Mesendoderm (in vitro differentiated cells): ENCODE data around the gene NT5C1A.

Experiments
- DNase-seq: peaks from one replicate; pipeline ENCODE4 v3.0.0; 2013
- H2AK5ac ChIP-seq: 2 replicates; pipeline ENCODE4 v1.6.1; 2013; ENCODE audit warnings: low read length, inconsistent platforms
- H2BK120ac ChIP-seq: 2 replicates; pipeline ENCODE4 v1.6.1; 2013; ENCODE audit warnings: low read depth, mild to moderate bottlenecking, low read length, moderate library complexity, mixed read lengths
- H2BK15ac ChIP-seq: replicated peaks from 2 replicates; pipeline ENCODE4 v1.6.1; 2013; ENCODE audit warnings: low read depth, mild to moderate bottlenecking, moderate library complexity
- H2BK5ac ChIP-seq: 2 replicates; pipeline ENCODE4 v1.6.1; 2013; ENCODE audit warnings: low read length, inconsistent platforms
- H3K18ac ChIP-seq: 2 replicates; pipeline ENCODE4 v1.6.1; 2013; ENCODE audit warnings: mild to moderate bottlenecking, low read length, mixed read lengths
- H3K23ac ChIP-seq: one replicate; pipeline ENCODE4 v1.6.1; 2013; ENCODE audit warnings: low read length
- H3K27ac ChIP-seq: 2 replicates; pipeline ENCODE4 v1.5.1; 2013; ENCODE audit warnings: low read depth, mild to moderate bottlenecking, inconsistent platforms, low read length, moderate library complexity
- H3K27me3 ChIP-seq: 2 replicates; pipeline ENCODE4 v1.6.1; 2013; ENCODE audit warnings: low read length, control low read depth, mild to moderate bottlenecking, inconsistent platforms; ENCODE audit not compliant: insufficient read depth, poor library complexity
- H3K36me3 ChIP-seq: 2 replicates; pipeline ENCODE4 v1.6.1; 2013; ENCODE audit warnings: low read length, inconsistent platforms; ENCODE audit not compliant: control insufficient read depth, insufficient read depth
- H3K4ac ChIP-seq: one replicate; pipeline ENCODE4 v1.6.1; 2013; ENCODE audit warnings: low read depth, mild to moderate bottlenecking, low read length, moderate library complexity
- H3K4me1 ChIP-seq: 2 replicates; pipeline ENCODE4 v1.6.1; 2013; ENCODE audit warnings: low read depth, low read length, inconsistent platforms; ENCODE audit not compliant: control insufficient read depth
- H3K4me2 ChIP-seq: 2 replicates; pipeline ENCODE4 v1.6.1; 2013; ENCODE audit warnings: low read length
- H3K4me3 ChIP-seq: 2 replicates; pipeline ENCODE4 v1.5.1; 2013; ENCODE audit warnings: mild to moderate bottlenecking, low read length
- H3K56ac ChIP-seq: one replicate; pipeline ENCODE4 v1.6.1; 2013; ENCODE audit warnings: low read length
- H3K79me1 ChIP-seq: 2 replicates; pipeline ENCODE4 v1.6.1; 2013; ENCODE audit warnings: low read length, inconsistent platforms
- H3K79me2 ChIP-seq: 2 replicates; pipeline ENCODE4 v1.6.1; 2013; ENCODE audit warnings: mild to moderate bottlenecking, low read length; ENCODE audit not compliant: control insufficient read depth, insufficient read depth
- H3K9ac ChIP-seq: 2 replicates; pipeline ENCODE4 v1.6.1; 2013; ENCODE audit warnings: low read length, inconsistent platforms
- H4K5ac ChIP-seq: one replicate; pipeline ENCODE4 v1.6.1; 2013; ENCODE audit warnings: low read length
- H4K8ac ChIP-seq: one replicate; pipeline ENCODE4 v1.6.1; 2013; ENCODE audit warnings: low read depth, mild to moderate bottlenecking, control low read depth, low read length, moderate library complexity
- WGBS: extraction: QIAGEN DNeasy Blood & Tissue Kit; methylation state at CpG from one replicate; pipeline ENCODE4 v1.1.7; 2013; ENCODE audit warnings: low lambda C conversion rate, missing lambda C conversion rate; ENCODE audit not compliant: insufficient coverage; ENCODE audit errors: extremely low coverage; 5-methylcytosine and 5-hydroxymethylcytosine counted together

NT5C1A gene

DNA sequence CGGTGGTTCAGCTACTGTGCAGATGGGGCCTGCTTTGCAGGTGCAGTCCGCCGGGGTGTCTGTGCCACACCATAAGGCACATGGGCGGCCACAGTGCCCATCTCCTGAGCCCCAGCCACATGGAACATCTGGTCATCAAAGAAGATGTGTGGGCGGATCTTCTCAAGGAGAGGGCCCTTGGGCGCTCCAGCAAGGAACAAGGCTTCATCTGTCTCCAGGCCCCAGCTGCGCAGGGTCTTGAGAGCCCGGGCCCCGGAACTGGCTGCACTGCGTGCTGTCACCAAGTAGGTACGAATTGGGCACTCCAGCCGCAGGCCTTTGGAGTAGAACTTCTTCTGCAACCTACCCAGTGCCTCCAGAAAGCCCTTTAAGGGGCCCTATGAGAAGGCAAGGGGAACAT, 12.8 kb downstream of the NT5C1A start:
- no peak overlapping the region for H3K4me3 ChIP-seq
- no peak overlapping the region for H3K4ac ChIP-seq
- no peaks in the 10 kb centered on the region for H3K79me2 ChIP-seq
- H2BK5ac ChIP-seq, result no peak overlapping the region
- no CpG with 5 or more reads among the region's 12 CpGs for WGBS
- H2BK15ac ChIP-seq, result no peak overlapping the region
- H3K27ac ChIP-seq, result no peak overlapping the region
- no peaks in the 10 kb centered on the region for H3K79me1 ChIP-seq
- H3K9ac ChIP-seq, result no peak overlapping the region
- H3K56ac ChIP-seq, result no peak overlapping the region
- H4K5ac ChIP-seq, result no peak overlapping the region
- H2AK5ac ChIP-seq, result no peak overlapping the region
- DNase-seq, result no peak
- no peaks in the 10 kb centered on the region for H3K4me1 ChIP-seq
- H3K36me3 ChIP-seq, result no peaks in the 10 kb centered on the region
- no peak overlapping the region for H4K8ac ChIP-seq
- H2BK120ac ChIP-seq, result no peak overlapping the region
- H3K4me2 ChIP-seq, result no peak overlapping the region
- no peaks in the 10 kb centered on the region for H3K27me3 ChIP-seq
- H3K23ac ChIP-seq, result no peak overlapping the region
- H3K18ac ChIP-seq, result no peak overlapping the region

- no peak overlapping the region for H3K4me2 ChIP-seq
- no peak overlapping the region for H3K9ac ChIP-seq
- no peaks in the 10 kb centered on the region for H3K79me1 ChIP-seq
- no peak overlapping the region for H3K23ac ChIP-seq
- H3K27ac ChIP-seq, result no peak overlapping the region
- H4K5ac ChIP-seq, result no peak overlapping the region
- H3K4ac ChIP-seq, result no peak overlapping the region
- peak overlapping the region; percentile 63 for H3K56ac ChIP-seq
- H2BK5ac ChIP-seq, result no peak overlapping the region
- H2BK120ac ChIP-seq, result no peak overlapping the region
- H3K27me3 ChIP-seq, result no peaks in the 10 kb centered on the region
- H3K36me3 ChIP-seq, result no peaks in the 10 kb centered on the region
- no peak overlapping the region for H3K18ac ChIP-seq
- no peak overlapping the region for H4K8ac ChIP-seq
- DNase-seq, result peak; percentile 88
- H3K79me2 ChIP-seq, result no peaks in the 10 kb centered on the region
- no CpG with 5 or more reads among the region's 6 CpGs for WGBS
- H3K4me1 ChIP-seq, result no peaks in the 10 kb centered on the region
- H2AK5ac ChIP-seq, result no peak overlapping the region
- H2BK15ac ChIP-seq, result no peak overlapping the region
- no peak overlapping the region for H3K4me3 ChIP-seq
These were observed 13.9 kb downstream of the NT5C1A start for GRCh38 chr1:39657923-39658485.

- Histone ChIP-seq H3K4ac (no peak overlapping the region), H3K23ac (no peak overlapping the region), H4K8ac (no peak overlapping the region), H2BK15ac (no peak overlapping the region), H2BK5ac (no peak overlapping the region), H2BK120ac (no peak overlapping the region), H4K5ac (no peak overlapping the region), H3K79me1 (no peaks in the 10 kb centered on the region), H3K27ac (no peak overlapping the region), H3K27me3 (no peaks in the 10 kb centered on the region), H3K18ac (no peak overlapping the region), H3K9ac (no peak overlapping the region), H3K4me1 (no peaks in the 10 kb centered on the region), H2AK5ac (no peak overlapping the region), H3K56ac (no peak overlapping the region), H3K4me2 (no peak overlapping the region), H3K79me2 (no peaks in the 10 kb centered on the region), H3K36me3 (no peaks in the 10 kb centered on the region), H3K4me3 (no peak overlapping the region)
- no peak for DNase-seq
- no CpG with 5 or more reads among the region's 3 CpGs for WGBS
These were observed 14.5 kb downstream of the NT5C1A start for GRCh38 chr1:39657402-39657801.

DNA sequence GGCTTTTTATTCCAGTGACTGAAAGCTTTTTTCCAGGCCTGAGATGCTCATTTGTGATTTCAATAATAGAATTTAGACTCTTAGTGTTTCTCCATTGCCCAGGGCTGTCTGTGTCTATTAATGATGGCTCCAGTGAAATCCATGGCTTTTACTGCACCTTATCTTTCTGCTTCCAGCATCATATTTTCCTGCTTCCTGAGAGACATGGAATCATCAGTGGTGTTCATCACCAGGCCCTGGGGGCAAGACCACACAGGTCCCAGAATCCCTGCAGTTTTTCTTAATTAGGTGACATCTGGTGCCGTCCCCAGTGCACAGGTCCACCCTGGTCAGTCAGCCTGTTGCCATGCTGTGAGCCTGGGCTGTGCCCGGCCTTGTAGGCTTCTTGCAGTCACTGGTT, 15.5 kb downstream of the NT5C1A start:
- no peak overlapping the region for H2BK15ac ChIP-seq
- no peak overlapping the region for H3K56ac ChIP-seq
- no peak overlapping the region for H4K8ac ChIP-seq
- no peaks in the 10 kb centered on the region for H3K27me3 ChIP-seq
- H3K79me1 ChIP-seq, result no peaks in the 10 kb centered on the region
- no peak overlapping the region for H2BK120ac ChIP-seq
- H3K4ac ChIP-seq, result no peak overlapping the region
- no CpG with 5 or more reads among the region's 2 CpGs for WGBS
- H2AK5ac ChIP-seq, result no peak overlapping the region
- H3K23ac ChIP-seq, result no peak overlapping the region
- H3K4me2 ChIP-seq, result no peak overlapping the region
- H3K18ac ChIP-seq, result no peak overlapping the region
- no peaks in the 10 kb centered on the region for H3K36me3 ChIP-seq
- no peak for DNase-seq
- no peaks in the 10 kb centered on the region for H3K79me2 ChIP-seq
- H2BK5ac ChIP-seq, result no peak overlapping the region
- H4K5ac ChIP-seq, result no peak overlapping the region
- no peaks in the 10 kb centered on the region for H3K4me1 ChIP-seq
- no peak overlapping the region for H3K4me3 ChIP-seq
- H3K9ac ChIP-seq, result no peak overlapping the region
- H3K27ac ChIP-seq, result no peak overlapping the region

DNA sequence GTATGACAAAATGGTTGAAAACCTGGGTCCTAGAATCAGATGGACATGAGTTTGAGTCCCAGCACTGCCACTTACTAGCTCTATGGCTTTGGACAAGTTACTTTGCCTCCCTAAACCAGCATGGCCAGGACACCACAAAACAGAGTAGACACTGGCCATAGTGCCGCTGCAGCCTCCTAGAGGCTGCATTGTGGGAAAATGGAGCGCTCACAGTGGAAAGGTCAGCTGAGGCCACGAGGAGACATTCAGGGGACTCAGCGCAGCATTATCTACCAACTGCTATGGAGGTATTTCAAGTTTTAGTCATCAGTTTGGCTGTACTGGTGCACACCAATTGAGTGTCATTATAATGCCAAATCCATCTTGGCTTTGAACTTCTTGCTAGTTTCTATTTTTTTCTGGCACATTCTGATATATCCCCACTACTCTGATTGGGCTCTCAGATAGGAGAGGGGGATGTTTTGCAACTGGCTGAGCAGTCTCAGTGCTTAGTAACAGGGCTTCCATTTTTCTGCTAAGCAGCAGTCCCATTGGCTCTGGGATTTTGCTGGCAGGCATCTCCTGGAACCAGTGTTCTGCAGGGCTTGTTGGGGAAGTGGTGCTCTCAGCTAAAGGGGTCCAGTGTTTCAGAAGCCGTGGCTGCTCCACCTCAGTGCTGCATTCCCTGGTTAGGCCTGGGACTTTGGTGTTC, 16.2 kb downstream of the NT5C1A start:
- Histone ChIP-seq H3K4me1 (no peaks in the 10 kb centered on the region), H2BK120ac (no peak overlapping the region), H3K23ac (no peak overlapping the region), H3K79me2 (no peaks in the 10 kb centered on the region), H2BK15ac (no peak overlapping the region), H3K4me3 (no peak overlapping the region), H3K9ac (no peak overlapping the region), H4K5ac (no peak overlapping the region), H3K4me2 (no peak overlapping the region), H3K27me3 (no peaks in the 10 kb centered on the region), H3K27ac (no peak overlapping the region), H3K18ac (no peak overlapping the region), H2BK5ac (no peak overlapping the region), H4K8ac (no peak overlapping the region), H3K79me1 (no peaks in the 10 kb centered on the region), H3K56ac (no peak overlapping the region), H3K36me3 (no peaks in the 10 kb centered on the region), H3K4ac (no peak overlapping the region), H2AK5ac (no peak overlapping the region)
- WGBS, result no CpG with 5 or more reads among the region's 5 CpGs
- no peak for DNase-seq

DNA sequence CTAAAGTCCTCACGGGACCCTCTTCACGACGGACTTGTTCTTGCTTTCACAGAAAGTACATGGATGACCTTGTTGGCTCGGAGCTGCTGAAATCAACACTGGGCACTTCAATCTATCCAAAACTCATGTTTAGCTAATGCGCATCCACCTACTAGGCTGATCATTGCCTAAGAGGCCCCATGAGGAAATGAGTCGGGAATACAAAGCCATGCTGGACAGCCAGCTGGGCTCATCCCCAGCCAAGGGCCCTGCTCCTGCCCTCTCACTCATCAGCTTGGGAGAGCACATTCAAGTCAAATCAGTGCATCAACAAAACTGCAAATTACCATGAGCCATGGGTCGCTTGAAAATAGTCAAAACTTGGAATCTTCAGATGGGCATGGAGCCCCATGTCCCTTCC, 17.6 kb downstream of the NT5C1A start:
- Histone ChIP-seq H2BK5ac (no peak overlapping the region), H2BK15ac (no peak overlapping the region), H3K27me3 (no peaks in the 10 kb centered on the region), H3K79me1 (no peaks in the 10 kb centered on the region), H3K27ac (no peak overlapping the region), H3K9ac (no peak overlapping the region), H2BK120ac (no peak overlapping the region), H3K4me3 (no peak overlapping the region), H4K5ac (no peak overlapping the region), H3K36me3 (no peaks in the 10 kb centered on the region), H3K4me2 (no peak overlapping the region), H2AK5ac (no peak overlapping the region), H3K4me1 (no peaks in the 10 kb centered on the region), H3K4ac (no peak overlapping the region), H3K23ac (no peak overlapping the region), H3K56ac (no peak overlapping the region), H4K8ac (no peak overlapping the region), H3K79me2 (no peaks in the 10 kb centered on the region), H3K18ac (no peak overlapping the region)
- no CpG with 5 or more reads among the region's 7 CpGs for WGBS
- DNase-seq, result no peak
